Measurements from ENCODE around the gene NKPD1. TPM values are rescaled to one million over a fixed set of nuclear protein-coding genes. Genes with fewer than 3 reads are reported as not detected.

Gene NKPD1
- total RNA-seq, 4 donors from 2014 or later: 0.44 to 1.3 (median 0.68) TPM

DNA sequence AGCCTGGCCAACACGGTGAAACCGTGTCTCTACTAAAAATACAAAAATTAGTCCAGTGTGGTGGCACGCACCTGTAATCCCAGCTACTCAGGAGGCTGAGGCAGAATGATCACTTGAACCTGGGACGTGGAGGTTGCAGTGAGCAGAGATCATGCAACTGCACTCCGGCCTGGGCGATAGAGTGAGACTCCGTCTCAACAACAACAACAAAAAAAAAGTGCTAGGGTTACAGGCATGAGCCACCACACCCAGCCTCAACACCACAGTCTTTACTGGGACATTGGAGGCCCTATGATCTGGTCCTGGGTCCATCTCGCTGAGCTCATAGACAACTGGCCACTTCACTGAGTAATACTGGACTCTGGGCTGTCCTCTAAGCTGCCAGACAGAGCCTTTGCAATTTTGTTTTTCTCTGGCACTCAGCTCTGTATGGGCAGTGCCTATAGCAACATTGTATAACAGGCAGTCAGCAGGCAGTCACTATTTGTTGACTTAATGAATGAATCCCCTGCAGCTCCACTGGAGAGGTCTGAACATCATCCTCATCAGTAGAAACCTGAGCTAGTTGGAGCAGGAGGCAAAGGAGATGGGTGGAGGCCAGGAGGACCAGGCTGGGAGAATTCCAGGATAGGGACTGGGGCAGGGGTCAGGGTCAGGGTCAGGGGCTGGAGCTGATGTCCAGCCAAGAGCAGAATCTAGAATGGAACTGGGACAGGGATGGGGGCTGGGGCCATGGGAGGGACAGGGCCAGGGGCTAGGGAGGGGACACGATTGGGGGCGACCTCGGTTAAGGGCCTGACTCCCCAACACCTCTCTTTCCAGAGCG lies 25.9 kb upstream of the NKPD1 start:
- H3K4me3 ChIP-seq (replicated peaks in 1 of 3): no peak overlapping the region
- no peaks in the 10 kb centered on the region for H3K27me3 ChIP-seq
- no peaks in the 10 kb centered on the region for H3K4me1 ChIP-seq
- TF ChIP-seq POLR2A (IDR thresholded peaks at IDR 0.05): no peak
- TF ChIP-seq, protein P1, sequence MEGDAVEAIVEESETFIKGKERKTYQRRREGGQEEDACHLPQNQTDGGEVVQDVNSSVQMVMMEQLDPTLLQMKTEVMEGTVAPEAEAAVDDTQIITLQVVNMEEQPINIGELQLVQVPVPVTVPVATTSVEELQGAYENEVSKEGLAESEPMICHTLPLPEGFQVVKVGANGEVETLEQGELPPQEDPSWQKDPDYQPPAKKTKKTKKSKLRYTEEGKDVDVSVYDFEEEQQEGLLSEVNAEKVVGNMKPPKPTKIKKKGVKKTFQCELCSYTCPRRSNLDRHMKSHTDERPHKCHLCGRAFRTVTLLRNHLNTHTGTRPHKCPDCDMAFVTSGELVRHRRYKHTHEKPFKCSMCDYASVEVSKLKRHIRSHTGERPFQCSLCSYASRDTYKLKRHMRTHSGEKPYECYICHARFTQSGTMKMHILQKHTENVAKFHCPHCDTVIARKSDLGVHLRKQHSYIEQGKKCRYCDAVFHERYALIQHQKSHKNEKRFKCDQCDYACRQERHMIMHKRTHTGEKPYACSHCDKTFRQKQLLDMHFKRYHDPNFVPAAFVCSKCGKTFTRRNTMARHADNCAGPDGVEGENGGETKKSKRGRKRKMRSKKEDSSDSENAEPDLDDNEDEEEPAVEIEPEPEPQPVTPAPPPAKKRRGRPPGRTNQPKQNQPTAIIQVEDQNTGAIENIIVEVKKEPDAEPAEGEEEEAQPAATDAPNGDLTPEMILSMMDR (IDR thresholded peaks at IDR 0.05): no peak
- H3K27ac ChIP-seq: no peak overlapping the region
- no peaks in the 10 kb centered on the region for H3K9me3 ChIP-seq
- no peaks in the 10 kb centered on the region for H3K36me3 ChIP-seq
- intact Hi-C loops (cut with DNase I): no loop called here
- no peak for DNase-seq
- 83 to 92% methylated on average over 12 of the region's 12 CpGs for WGBS, 2 donors

DNA sequence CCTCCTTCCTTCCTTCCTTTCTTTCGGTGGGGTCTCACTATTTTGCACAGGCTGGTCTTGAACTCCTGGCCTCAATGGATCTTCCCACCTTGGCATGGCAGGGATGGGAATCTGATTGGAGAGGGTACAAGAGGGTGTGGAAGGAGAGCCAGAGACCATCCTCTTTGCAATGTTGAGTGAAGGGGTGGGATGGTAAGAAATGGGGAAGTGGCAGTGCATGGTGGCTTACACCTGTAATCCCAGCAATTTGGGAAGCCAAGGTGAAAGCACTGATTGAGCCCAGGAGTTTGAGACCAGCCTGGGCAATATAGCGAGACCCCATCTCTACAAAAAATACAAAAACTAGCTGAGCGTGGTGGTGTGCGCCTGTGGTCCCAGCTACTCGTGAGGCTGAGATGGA lies 23.3 kb upstream of the NKPD1 start:
- Histone ChIP-seq H3K36me3 (no peaks in the 10 kb centered on the region), H3K27me3 (no peaks in the 10 kb centered on the region), H3K9me3 (no peaks in the 10 kb centered on the region), H3K4me1 (peaks cover 7 to 14% of the 10 kb centered on the region in 2 donors), H3K4me3 (replicated peaks in 1 of 3) (no peak overlapping the region), H3K27ac (no peak overlapping the region)
- 91 to 92% methylated on average over 5 of the region's 5 CpGs for WGBS, 2 donors
- no peak for TF ChIP-seq POLR2A (IDR thresholded peaks at IDR 0.05)
- TF ChIP-seq, protein P1 (IDR thresholded peaks at IDR 0.05): no peak
- DNase-seq: no peak
- intact Hi-C loops (cut with DNase I): no loop called here

DNA sequence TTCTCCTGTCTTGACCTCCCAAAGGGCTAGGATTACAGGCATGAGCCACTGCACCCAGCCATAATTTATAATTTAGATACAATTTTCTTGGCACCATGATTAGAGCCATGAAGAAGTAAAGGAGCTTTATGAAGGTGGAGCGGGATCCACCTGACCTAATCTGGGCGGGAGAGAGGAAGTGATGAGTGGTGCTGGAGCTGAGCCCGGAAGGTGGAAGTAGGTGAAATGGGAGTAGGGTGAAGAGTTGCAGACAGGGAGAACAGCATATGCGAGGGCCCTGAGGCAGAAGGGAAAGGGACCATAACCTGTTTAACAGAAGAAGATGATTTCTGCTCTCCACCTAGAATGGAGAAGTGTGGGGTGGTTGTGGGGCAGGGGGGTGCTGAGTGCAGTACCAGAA lies 22.0 kb upstream of the NKPD1 start:
- Histone ChIP-seq H3K4me3 (replicated peaks in 1 of 3) (no peak overlapping the region), H3K9me3 (no peaks in the 10 kb centered on the region), H3K27ac (no peak overlapping the region), H3K4me1 (peaks cover 7 to 14% of the 10 kb centered on the region in 2 donors), H3K27me3 (no peaks in the 10 kb centered on the region), H3K36me3 (no peaks in the 10 kb centered on the region)
- no peak for TF ChIP-seq POLR2A (IDR thresholded peaks at IDR 0.05)
- TF ChIP-seq, protein P1 (IDR thresholded peaks at IDR 0.05): no peak
- intact Hi-C loops (cut with DNase I): no loop called here
- no peak for DNase-seq
- 82 to 90% methylated on average over 4 of the region's 4 CpGs for WGBS, 2 donors

DNA sequence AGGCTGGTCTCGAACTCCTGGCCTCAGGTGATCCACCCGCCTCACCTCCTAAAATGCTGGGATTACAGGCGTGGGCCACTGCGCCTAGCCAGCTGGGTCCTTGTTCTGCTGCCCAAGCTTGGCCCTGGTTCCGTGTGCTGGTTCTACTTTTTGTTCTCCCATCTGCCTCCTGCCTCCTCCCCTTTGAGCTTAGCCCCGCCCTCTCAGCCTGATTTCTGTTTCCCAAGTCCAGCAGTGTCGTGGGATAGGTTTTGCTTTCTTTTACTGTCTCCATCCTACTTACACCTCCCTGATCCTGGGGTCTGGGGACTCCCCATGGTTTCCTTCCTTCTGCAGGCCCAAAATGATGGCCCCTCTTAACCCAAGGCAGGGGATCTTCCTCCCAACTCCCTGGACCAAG lies 20.2 kb upstream of the NKPD1 start:
- peaks cover 15 to 25% of the 10 kb centered on the region in 2 donors for H3K4me1 ChIP-seq
- H3K9me3 ChIP-seq: no peaks in the 10 kb centered on the region
- no peak for DNase-seq
- intact Hi-C loops (cut with DNase I): loop anchor here (2.0 kb wide), 1 partner anchor 94 kb away; no protein-coding TSS in a partner anchor
- H3K27me3 ChIP-seq: no peaks in the 10 kb centered on the region
- H3K27ac ChIP-seq: no peak overlapping the region
- H3K36me3 ChIP-seq: no peaks in the 10 kb centered on the region
- WGBS, 2 donors: 90 to 91% methylated on average over 7 of the region's 7 CpGs
- H3K4me3 ChIP-seq (replicated peaks in 1 of 3): no peak overlapping the region
- TF ChIP-seq, protein P1 (IDR thresholded peaks at IDR 0.05): no peak
- no peak for TF ChIP-seq POLR2A (IDR thresholded peaks at IDR 0.05)

DNA sequence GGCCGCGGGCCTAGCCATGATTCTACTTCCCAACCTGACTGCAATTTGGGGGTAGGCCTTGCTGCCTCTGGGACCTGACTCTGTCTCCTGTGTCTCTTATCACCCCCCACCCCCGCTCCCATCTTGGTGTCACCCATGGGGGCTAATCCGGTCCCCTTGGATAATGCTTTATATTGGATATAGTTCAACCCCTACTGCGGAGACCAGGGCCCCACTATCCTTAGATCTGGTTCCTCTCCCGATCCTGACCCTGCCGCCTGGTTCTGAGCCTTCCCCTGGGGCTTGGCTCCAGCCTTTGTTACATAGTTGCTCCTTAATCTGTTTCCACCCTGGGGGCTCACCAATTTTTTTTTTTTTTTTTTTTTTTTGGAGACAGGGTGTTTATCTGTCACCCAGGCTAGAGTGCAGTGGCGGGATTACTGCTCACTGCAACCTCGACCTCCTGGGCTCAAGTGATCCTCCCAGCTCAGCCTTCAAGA lies 19.1 kb upstream of the NKPD1 start:
- Histone ChIP-seq H3K36me3 (no peaks in the 10 kb centered on the region), H3K27ac (no peak overlapping the region), H3K9me3 (no peaks in the 10 kb centered on the region), H3K27me3 (no peaks in the 10 kb centered on the region), H3K4me3 (replicated peaks in 1 of 3) (peak overlapping the region in 1 of 3 donors; percentile 75), H3K4me1 (peaks cover 15 to 25% of the 10 kb centered on the region in 2 donors)
- intact Hi-C loops (cut with DNase I): loop anchor here (2.0 kb wide), 1 partner anchor 93 kb away; no protein-coding TSS in a partner anchor
- no peak for DNase-seq
- 63 to 73% methylated on average over 7 to 9 of the region's 9 CpGs for WGBS, 2 donors
- TF ChIP-seq, protein P1 (IDR thresholded peaks at IDR 0.05): no peak
- TF ChIP-seq POLR2A (IDR thresholded peaks at IDR 0.05): no peak
